Esophagus muscularis mucosa (tissue), 4 donors: ENCODE measurements around the gene MAP2K5.

Experiments
- EP300 ChIP-seq: sonication (generic); formaldehyde crosslinking; IDR thresholded peaks from one replicate; pipeline ENCODE4 v1.6.1; 2017; ENCODE audit warnings: antibody characterized with exemption
- POLR2A ChIP-seq: fragments of 450-650 bp; IDR thresholded peaks from one replicate; pipeline ENCODE4 v1.6.1; 2017; ENCODE audit warnings: antibody characterized with exemption, moderate library complexity, mild to moderate bottlenecking, low read depth
- POLR2AphosphoS5 ChIP-seq, 2 donors: sonication (generic); formaldehyde crosslinking; IDR thresholded peaks; one replicate each; pipeline ENCODE4 v1.6.1; 2017; ENCODE audit warnings: antibody characterized with exemption in 2 of 2
- TF ChIP-seq, protein P1 (sequence below), 3 experiments: fragments of 200-600 bp in 2 of 3; fragments of 450-650 bp in 1 of 3; sonication (generic) in 2 of 3; IDR thresholded peaks; one replicate each; pipeline ENCODE4 v1.5.1; 2017 to 2019; ENCODE audit warnings: antibody characterized with exemption in 3 of 3, mild to moderate bottlenecking in 2 of 3, moderate library complexity in 1 of 3

DNA sequence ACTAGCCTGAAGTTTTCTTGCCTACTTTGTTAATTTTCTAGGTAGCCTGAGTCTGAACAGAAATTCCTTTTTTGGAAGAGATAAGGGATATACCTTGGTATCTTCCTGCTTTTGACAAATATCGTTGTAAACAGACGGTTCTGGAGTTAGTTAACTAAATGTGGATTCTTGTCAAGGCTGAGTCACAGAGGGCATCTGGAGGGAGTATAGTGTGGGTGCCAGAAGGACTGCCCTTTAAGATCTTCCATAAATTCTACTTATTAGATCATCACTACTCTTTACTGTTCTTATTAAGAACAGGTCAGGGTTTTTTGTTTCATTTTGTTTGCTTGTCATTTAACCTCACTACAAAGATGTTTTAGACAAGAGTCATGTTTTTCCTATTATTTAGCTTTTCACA, 157.5 kb downstream of the MAP2K5 start:
- no peak for TF ChIP-seq POLR2A
- TF ChIP-seq, protein P1, sequence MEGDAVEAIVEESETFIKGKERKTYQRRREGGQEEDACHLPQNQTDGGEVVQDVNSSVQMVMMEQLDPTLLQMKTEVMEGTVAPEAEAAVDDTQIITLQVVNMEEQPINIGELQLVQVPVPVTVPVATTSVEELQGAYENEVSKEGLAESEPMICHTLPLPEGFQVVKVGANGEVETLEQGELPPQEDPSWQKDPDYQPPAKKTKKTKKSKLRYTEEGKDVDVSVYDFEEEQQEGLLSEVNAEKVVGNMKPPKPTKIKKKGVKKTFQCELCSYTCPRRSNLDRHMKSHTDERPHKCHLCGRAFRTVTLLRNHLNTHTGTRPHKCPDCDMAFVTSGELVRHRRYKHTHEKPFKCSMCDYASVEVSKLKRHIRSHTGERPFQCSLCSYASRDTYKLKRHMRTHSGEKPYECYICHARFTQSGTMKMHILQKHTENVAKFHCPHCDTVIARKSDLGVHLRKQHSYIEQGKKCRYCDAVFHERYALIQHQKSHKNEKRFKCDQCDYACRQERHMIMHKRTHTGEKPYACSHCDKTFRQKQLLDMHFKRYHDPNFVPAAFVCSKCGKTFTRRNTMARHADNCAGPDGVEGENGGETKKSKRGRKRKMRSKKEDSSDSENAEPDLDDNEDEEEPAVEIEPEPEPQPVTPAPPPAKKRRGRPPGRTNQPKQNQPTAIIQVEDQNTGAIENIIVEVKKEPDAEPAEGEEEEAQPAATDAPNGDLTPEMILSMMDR (IDR thresholded peaks at IDR 0.05), result no peak
- no peak for TF ChIP-seq POLR2AphosphoS5 (IDR thresholded peaks at IDR 0.05)
- TF ChIP-seq EP300, result no peak
